Loucy (cell line): ENCODE data around the gene PRKACA.
"Not testable (repeated sequence)": the region's sequence is repeated elsewhere in the genome, so short reads cannot be mapped to it uniquely, and the experiment has no call there.

Experiments
- H2AFZ ChIP-seq: fragments of 200-600 bp; sonication (generic); 2 replicates; pipeline ENCODE4 v1.6.0; 2016; ENCODE audit warnings: antibody characterized with exemption, mild to moderate bottlenecking, low read length, moderate library complexity
- H3F3A ChIP-seq: fragments of 200-600 bp; 2 replicates; pipeline ENCODE4 v1.6.0; 2016; ENCODE audit warnings: antibody characterized with exemption, low read depth, mild to moderate bottlenecking
- H3K27me3 ChIP-seq: fragments of 200-600 bp; sonication (generic); 2 replicates; pipeline ENCODE4 v1.6.1; 2014; ENCODE audit warnings: low read length, mild to moderate bottlenecking; ENCODE audit not compliant: insufficient read depth, poor library complexity, severe bottlenecking
- H3K36me3 ChIP-seq: fragments of 200-600 bp; sonication (generic); 2 replicates; pipeline ENCODE4 v1.6.1; 2016; ENCODE audit warnings: low read length; ENCODE audit not compliant: insufficient read depth
- H3K4me1 ChIP-seq: fragments of 200-600 bp; sonication (generic); 2 replicates; pipeline ENCODE4 v1.5.1; 2014; ENCODE audit warnings: low read length, mild to moderate bottlenecking; ENCODE audit not compliant: insufficient read depth, poor library complexity, severe bottlenecking
- H3K4me2 ChIP-seq: fragments of 200-600 bp; sonication (generic); 2 replicates; pipeline ENCODE4 v1.6.0; 2014; ENCODE audit warnings: antibody characterized with exemption, low read length, low read depth, mild to moderate bottlenecking; ENCODE audit not compliant: poor library complexity, severe bottlenecking
- H3K4me3 ChIP-seq: fragments of 200-600 bp; sonication (generic); 2 replicates; pipeline ENCODE4 v1.5.1; 2014; ENCODE audit warnings: low read length, mild to moderate bottlenecking, mixed read lengths; ENCODE audit not compliant: poor library complexity, severe bottlenecking
- H3K79me2 ChIP-seq: fragments of 200-600 bp; sonication (generic); 2 replicates; pipeline ENCODE4 v1.6.1; 2014; ENCODE audit warnings: low read length; ENCODE audit not compliant: insufficient read depth
- H3K9ac ChIP-seq: fragments of 200-600 bp; sonication (generic); 2 replicates; pipeline ENCODE4 v1.6.0; 2014; ENCODE audit warnings: mild to moderate bottlenecking, low read depth, low read length, moderate library complexity; ENCODE audit not compliant: poor library complexity, severe bottlenecking
- H3K9me2 ChIP-seq: fragments of 200-600 bp; sonication (generic); replicated peaks from 2 replicates; pipeline ENCODE4 v1.6.1; 2016; ENCODE audit warnings: low read depth, low read length, mixed read lengths
- H3K9me3 ChIP-seq: fragments of 200-600 bp; sonication (generic); 2 replicates; pipeline ENCODE4 v1.6.1; 2014; ENCODE audit warnings: mild to moderate bottlenecking, antibody characterized with exemption, low read length, low read depth; ENCODE audit not compliant: insufficient read depth
- H4K20me1 ChIP-seq: fragments of 200-600 bp; sonication (generic); 2 replicates; pipeline ENCODE4 v1.6.0; 2014; ENCODE audit warnings: antibody characterized with exemption, low read length, mild to moderate bottlenecking; ENCODE audit not compliant: insufficient read depth, poor library complexity, severe bottlenecking
- CTCF ChIP-seq: fragments of 200-600 bp; sonication (generic); conservative IDR thresholded peaks from 2 replicates; pipeline ENCODE4 v1.5.1; 2014; ENCODE audit warnings: mild to moderate bottlenecking, antibody characterized with exemption, low read length
- EZH2phosphoT487 ChIP-seq: fragments of 200-600 bp; IDR thresholded peaks from 2 replicates; pipeline ENCODE4 v1.6.1; 2018; ENCODE audit warnings: antibody characterized with exemption, mild to moderate bottlenecking, moderate library complexity, borderline replicate concordance

PRKACA gene

GRCh38 chr19:14052470-14052869 is 65.1 kb downstream of the PRKACA start:
- Histone ChIP-seq H3K36me3 (peaks cover 6% of the 10 kb centered on the region; the same call in 1 of the 2 replicates), H3F3A (no peaks in the 10 kb centered on the region), H3K4me1 (no peaks in the 10 kb centered on the region), H3K27me3 (no peaks in the 10 kb centered on the region), H4K20me1 (no peaks in the 10 kb centered on the region), H3K79me2 (no peaks in the 10 kb centered on the region), H3K9me3 (no peaks in the 10 kb centered on the region), H3K4me2 (no peak overlapping the region), H2AFZ (no peak overlapping the region), H3K9ac (no peak overlapping the region), H3K9me2 (no peaks in the 10 kb centered on the region), H3K4me3 (no peak overlapping the region)
- TF ChIP-seq EZH2phosphoT487 (no peak), CTCF (no peak)

GRCh38 chr19:14051980-14052379 is 65.6 kb downstream of the PRKACA start:
- H3K4me1 ChIP-seq: no peaks in the 10 kb centered on the region
- peaks cover 6% of the 10 kb centered on the region; the same call in 1 of the 2 replicates for H3K36me3 ChIP-seq
- no peaks in the 10 kb centered on the region for H3K79me2 ChIP-seq
- no peak overlapping the region for H3K9ac ChIP-seq
- H2AFZ ChIP-seq: no peak overlapping the region
- H3K4me2 ChIP-seq: no peak overlapping the region
- H3K27me3 ChIP-seq: no peaks in the 10 kb centered on the region
- H3K4me3 ChIP-seq: no peak overlapping the region
- H3K9me2 ChIP-seq: no peaks in the 10 kb centered on the region
- TF ChIP-seq CTCF (no peak), EZH2phosphoT487 (no peak)
- H3F3A ChIP-seq: no peaks in the 10 kb centered on the region
- H4K20me1 ChIP-seq: no peaks in the 10 kb centered on the region
- no peaks in the 10 kb centered on the region for H3K9me3 ChIP-seq

GRCh38 chr19:14050961-14051360 is 66.6 kb downstream of the PRKACA start:
- not testable (repeated sequence) for H3K27me3 ChIP-seq, H4K20me1 ChIP-seq, H3K36me3 ChIP-seq, H3K4me1 ChIP-seq, H3F3A ChIP-seq, H3K79me2 ChIP-seq, H3K4me3 ChIP-seq, H3K9me3 ChIP-seq, H3K9ac ChIP-seq, H3K9me2 ChIP-seq, H2AFZ ChIP-seq, H3K4me2 ChIP-seq

- H3K36me3 ChIP-seq: peaks cover 6% of the 10 kb centered on the region; the same call in 1 of the 2 replicates
- no peaks in the 10 kb centered on the region for H3F3A ChIP-seq
- H3K27me3 ChIP-seq: no peaks in the 10 kb centered on the region
- no peak overlapping the region for H3K4me2 ChIP-seq
- no peaks in the 10 kb centered on the region for H3K9me2 ChIP-seq
- H3K79me2 ChIP-seq: no peaks in the 10 kb centered on the region
- no peak overlapping the region for H3K4me3 ChIP-seq
- no peaks in the 10 kb centered on the region for H3K4me1 ChIP-seq
- no peak for TF ChIP-seq CTCF
- TF ChIP-seq EZH2phosphoT487: no peak
- H3K9me3 ChIP-seq: no peaks in the 10 kb centered on the region
- no peak overlapping the region for H2AFZ ChIP-seq
- no peak overlapping the region for H3K9ac ChIP-seq
- H4K20me1 ChIP-seq: no peaks in the 10 kb centered on the region
These were observed 67.0 kb downstream of the PRKACA start for GRCh38 chr19:14050512-14050911.
